HUES48 (cell line): ENCODE measurements around the gene GINS2.

Experiments used
- H3K27ac ChIP-seq: one replicate; pipeline ENCODE4 v1.7.0; 2013; ENCODE audit warnings: low read depth, low read length, inconsistent platforms
- H3K27me3 ChIP-seq: 2 replicates; pipeline ENCODE4 v1.6.1; 2013; ENCODE audit warnings: mild to moderate bottlenecking, low read length; ENCODE audit not compliant: control insufficient read depth, insufficient read depth
- H3K36me3 ChIP-seq: 2 replicates; pipeline ENCODE4 v1.6.1; 2013; ENCODE audit warnings: low read length; ENCODE audit not compliant: control insufficient read depth, insufficient read depth
- H3K4me1 ChIP-seq: 2 replicates; pipeline ENCODE4 v1.6.1; 2013; ENCODE audit warnings: mild to moderate bottlenecking, low read length; ENCODE audit not compliant: control insufficient read depth, insufficient read depth
- H3K4me3 ChIP-seq: 2 replicates; pipeline ENCODE4 v1.5.1; 2013; ENCODE audit warnings: mild to moderate bottlenecking, low read depth, low read length
- H3K9ac ChIP-seq: 2 replicates; pipeline ENCODE4 v1.6.1; 2013; ENCODE audit warnings: mild to moderate bottlenecking, low read depth, low read length, moderate library complexity
- H3K9me3 ChIP-seq: 2 replicates; pipeline ENCODE4 v1.6.1; 2013; ENCODE audit warnings: low read length; ENCODE audit not compliant: control insufficient read depth, insufficient read depth

Gene GINS2

DNA sequence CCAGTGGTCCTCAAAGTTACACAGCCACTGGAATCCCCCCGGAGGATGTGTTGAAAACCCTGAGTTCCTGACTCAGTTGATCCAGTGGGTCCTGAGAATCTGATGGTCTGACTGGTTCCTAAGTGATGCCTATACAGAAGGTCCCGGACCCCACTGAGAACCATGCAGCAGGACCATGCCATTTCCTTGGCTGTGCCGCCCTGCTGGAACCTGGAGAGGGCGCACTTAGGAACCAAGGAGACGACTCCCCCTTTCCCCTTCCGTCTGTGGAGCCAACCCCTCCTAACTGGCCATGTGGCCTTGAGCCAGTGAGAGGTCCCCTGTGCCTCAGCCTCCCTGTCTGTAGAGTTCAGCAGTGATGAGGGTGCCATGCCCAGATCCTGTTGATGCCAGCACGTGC lies 40.1 kb upstream of the GINS2 start:
- Histone ChIP-seq H3K4me1 (peaks cover 8% of the 10 kb centered on the region), H3K9ac (no peak overlapping the region; the same call in 1 of the 2 replicates), H3K4me3 (no peak overlapping the region), H3K9me3 (no peaks in the 10 kb centered on the region), H3K27ac (no peak overlapping the region), H3K27me3 (no peaks in the 10 kb centered on the region), H3K36me3 (no peaks in the 10 kb centered on the region)

GRCh38 chr16:85724936-85725335 lies 36.2 kb upstream of the GINS2 start:
- Histone ChIP-seq H3K4me1 (peaks cover 8% of the 10 kb centered on the region), H3K9ac (no peak overlapping the region), H3K27ac (no peak overlapping the region), H3K27me3 (no peaks in the 10 kb centered on the region), H3K36me3 (no peaks in the 10 kb centered on the region), H3K9me3 (no peaks in the 10 kb centered on the region), H3K4me3 (no peak overlapping the region)

DNA sequence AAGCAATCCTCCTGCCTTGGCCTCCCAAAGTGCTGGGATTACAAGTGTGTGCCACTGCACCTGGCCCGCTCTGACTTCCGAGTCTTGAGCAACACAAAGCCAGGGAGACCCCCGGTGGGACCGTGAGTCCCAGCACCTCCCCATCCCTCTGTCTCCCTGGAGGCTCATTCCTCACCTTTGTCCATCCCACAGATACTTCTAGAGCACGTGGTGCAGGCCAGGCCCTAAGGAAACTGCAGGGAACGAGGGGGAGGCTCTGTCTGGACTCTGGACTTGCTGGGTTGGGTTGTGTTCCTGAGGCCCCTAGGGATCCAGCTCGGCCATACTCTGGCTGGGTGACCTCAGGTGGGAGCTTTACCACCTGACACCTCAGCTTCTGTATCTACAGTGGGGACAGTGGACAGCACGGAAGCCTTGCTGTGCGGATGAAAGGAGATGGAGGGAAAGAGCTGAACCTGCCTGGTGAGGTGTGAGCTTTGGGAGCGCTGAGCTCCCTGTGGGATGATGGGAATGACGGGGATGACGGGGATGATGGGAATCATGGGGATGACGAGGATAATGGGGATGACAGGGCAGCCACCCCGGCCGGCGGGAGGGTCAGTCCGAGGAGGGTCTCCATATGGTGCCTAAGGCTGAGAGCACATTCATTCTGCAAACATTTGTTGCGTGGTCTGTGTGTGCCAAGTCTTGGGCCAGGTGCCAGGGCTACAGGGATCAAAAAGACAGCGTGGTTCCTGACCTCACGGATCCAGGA lies 35.5 kb upstream of the GINS2 start:
- H3K27me3 ChIP-seq: no peaks in the 10 kb centered on the region
- H3K9me3 ChIP-seq: no peaks in the 10 kb centered on the region
- no peak overlapping the region for H3K9ac ChIP-seq
- H3K4me3 ChIP-seq: no peak overlapping the region
- H3K36me3 ChIP-seq: no peaks in the 10 kb centered on the region
- H3K4me1 ChIP-seq: peaks cover 3% of the 10 kb centered on the region; the same call in 1 of the 2 replicates
- H3K27ac ChIP-seq: no peak overlapping the region

DNA sequence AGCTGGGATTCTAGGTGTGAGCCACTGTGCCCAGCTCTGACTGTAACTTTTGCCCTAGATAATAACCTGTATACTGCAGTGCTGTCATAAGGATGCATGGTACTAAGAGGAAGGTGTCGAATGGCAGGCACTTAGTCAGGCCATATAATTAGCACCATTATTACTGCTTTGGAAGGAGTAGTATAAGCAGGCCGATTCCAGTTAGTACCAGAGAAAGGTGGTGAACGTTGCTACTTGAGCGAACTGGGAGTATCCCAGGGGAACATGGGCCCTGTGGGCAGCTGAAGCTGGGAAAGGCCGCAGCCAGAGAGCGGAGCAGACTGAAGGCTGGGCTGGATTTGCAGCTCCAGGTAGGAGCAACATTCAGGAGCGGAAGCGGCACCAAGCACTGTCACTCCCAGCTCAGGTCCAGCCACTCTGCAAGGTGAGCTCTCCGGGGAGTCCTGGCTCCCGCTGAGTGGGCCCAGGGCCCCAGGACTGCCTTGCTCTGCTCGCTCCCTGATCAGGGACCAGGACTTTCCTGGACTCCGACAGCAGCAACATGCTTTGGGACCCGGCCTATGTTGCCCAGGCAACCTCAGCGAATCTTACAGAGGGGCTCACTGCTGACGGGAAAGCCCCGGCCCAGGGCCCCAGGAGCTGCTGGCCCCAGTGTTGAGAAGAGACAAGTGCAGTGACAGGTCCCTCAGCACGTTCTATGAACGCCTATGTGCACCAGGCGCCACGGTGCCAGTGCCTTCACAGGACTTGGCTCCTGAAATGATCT lies 33.6 kb upstream of the GINS2 start:
- no peaks in the 10 kb centered on the region for H3K36me3 ChIP-seq
- H3K9ac ChIP-seq: no peak overlapping the region
- no peak overlapping the region for H3K4me3 ChIP-seq
- H3K9me3 ChIP-seq: no peaks in the 10 kb centered on the region
- H3K27ac ChIP-seq: no peak overlapping the region
- H3K4me1 ChIP-seq: no peaks in the 10 kb centered on the region
- H3K27me3 ChIP-seq: no peaks in the 10 kb centered on the region

GRCh38 chr16:85720302-85720637 lies 31.5 kb upstream of the GINS2 start:
- Histone ChIP-seq H3K4me1 (peaks cover 12% of the 10 kb centered on the region), H3K36me3 (no peaks in the 10 kb centered on the region), H3K4me3 (no peak overlapping the region), H3K27me3 (peaks cover 6% of the 10 kb centered on the region), H3K9ac (no peak overlapping the region), H3K27ac (no peak overlapping the region), H3K9me3 (no peaks in the 10 kb centered on the region)

DNA sequence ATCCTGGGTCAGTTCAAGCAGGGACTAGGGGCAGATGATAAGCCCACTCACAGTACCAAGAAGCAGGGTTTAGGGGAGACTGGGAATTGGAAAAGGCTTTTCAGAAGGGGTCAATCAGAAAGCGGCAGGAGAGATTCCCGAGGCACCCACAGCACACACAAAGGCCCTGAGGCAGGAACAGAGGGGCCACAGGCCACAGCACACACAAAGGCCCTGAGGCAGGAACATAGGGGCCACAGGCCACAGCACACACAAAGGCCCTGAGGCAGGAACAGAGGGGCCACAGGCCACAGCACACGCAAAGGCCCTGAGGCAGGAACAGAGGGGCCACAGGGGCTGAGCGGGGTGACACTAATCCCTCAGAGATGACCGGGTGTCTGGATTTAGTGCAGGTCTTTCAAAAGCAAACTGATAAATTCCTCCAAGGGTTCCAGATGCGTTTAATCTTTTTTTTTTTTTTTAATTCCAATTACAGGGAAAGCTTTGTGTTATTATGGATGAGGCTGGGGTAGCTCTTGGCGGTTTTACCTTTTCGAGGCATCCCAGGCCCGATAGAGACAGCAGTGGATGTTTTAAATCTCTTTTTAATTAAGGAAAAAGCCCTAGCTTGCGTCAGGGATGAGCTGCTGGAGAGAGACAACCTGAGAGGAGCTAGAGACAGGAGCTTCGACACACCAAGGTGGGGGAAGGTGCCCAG lies 31.0 kb upstream of the GINS2 start:
- H3K4me1 ChIP-seq: peaks cover 14% of the 10 kb centered on the region
- H3K9ac ChIP-seq: no peak overlapping the region
- peaks cover 8% of the 10 kb centered on the region for H3K27me3 ChIP-seq
- H3K27ac ChIP-seq: no peak overlapping the region
- H3K36me3 ChIP-seq: no peaks in the 10 kb centered on the region
- no peak overlapping the region for H3K4me3 ChIP-seq
- H3K9me3 ChIP-seq: no peaks in the 10 kb centered on the region

DNA sequence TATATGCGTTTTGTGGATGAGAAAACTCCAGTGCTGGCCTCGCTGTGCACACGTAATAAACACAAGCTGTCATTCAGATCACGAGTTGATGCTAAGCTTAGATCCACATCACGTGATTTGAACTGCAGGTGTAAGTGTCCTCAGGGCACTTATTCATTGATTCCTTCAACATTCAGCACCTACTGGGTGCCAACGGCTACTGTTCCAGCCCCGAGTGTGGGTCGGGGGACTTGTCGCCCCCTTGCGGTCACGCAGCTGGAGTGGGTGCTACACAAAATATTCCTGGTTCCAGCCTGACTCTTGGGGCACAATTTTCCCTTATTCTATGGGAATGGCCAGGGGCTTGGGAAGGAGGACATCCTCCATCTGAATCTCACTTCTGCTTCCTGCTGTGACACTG lies 29.9 kb upstream of the GINS2 start:
- no peaks in the 10 kb centered on the region for H3K9me3 ChIP-seq
- no peak overlapping the region for H3K4me3 ChIP-seq
- H3K4me1 ChIP-seq: peaks cover 14% of the 10 kb centered on the region
- peaks cover 8% of the 10 kb centered on the region for H3K27me3 ChIP-seq
- H3K36me3 ChIP-seq: no peaks in the 10 kb centered on the region
- H3K9ac ChIP-seq: no peak overlapping the region
- H3K27ac ChIP-seq: no peak overlapping the region

DNA sequence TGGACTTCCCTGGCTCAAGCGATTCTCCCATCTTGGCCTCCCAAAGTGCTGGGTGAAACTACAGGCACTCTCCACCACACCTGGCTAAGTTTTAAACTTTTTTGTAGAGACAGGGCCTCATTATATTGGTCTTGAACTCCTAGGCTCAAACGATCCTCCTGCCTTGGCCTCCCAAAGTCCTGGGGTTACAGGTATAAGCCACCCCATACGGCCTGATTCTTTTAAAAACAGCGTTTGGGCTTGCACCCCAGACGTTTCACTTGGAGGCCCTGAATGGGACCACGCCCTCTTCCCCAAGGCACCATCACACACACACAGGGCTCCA lies 29.4 kb upstream of the GINS2 start:
- H3K27me3 ChIP-seq: peaks cover 8% of the 10 kb centered on the region
- no peaks in the 10 kb centered on the region for H3K36me3 ChIP-seq
- no peaks in the 10 kb centered on the region for H3K9me3 ChIP-seq
- peaks cover 14% of the 10 kb centered on the region for H3K4me1 ChIP-seq
- no peak overlapping the region for H3K27ac ChIP-seq
- H3K4me3 ChIP-seq: no peak overlapping the region
- H3K9ac ChIP-seq: no peak overlapping the region

DNA sequence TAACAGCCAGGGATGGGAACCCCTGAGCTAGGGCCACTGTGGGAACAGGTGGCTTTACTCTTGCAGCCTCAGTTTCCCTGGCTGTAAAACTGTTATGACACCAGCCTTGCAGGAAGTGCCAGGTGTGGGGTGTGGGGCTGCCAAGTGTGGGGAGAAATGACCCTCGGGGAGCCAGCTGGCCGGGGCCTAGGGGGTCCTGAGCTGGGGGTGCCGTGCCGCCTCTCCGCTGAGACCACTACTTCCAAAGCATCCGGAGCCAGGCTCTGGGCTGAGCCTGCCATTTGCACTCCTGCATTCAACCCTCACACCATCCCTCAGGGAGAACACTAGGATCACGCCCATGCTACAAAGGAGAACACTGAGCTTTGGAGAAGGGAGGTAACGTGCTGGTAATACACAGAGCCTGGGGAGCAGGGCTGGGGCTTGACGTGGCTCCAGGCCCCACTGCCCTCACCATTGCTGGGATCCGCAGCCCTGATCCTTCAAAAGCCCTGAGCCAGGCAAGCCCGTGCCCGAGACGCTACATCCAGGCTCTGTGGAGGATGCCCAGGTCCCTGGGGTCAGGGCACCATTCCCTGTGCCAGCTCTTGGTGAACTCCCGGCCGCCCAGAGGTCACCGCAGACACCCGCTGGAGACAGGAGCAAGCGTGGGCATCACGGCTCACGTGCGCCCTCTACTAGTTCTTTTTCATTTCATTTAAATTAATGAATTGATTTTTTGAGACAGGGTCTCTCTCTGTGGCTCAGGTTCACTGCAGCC lies 28.8 kb upstream of the GINS2 start:
- Histone ChIP-seq H3K36me3 (no peaks in the 10 kb centered on the region), H3K27me3 (peaks cover 8% of the 10 kb centered on the region), H3K9me3 (no peaks in the 10 kb centered on the region), H3K4me3 (no peak overlapping the region), H3K27ac (no peak overlapping the region), H3K4me1 (peaks cover 14% of the 10 kb centered on the region), H3K9ac (no peak overlapping the region)

DNA sequence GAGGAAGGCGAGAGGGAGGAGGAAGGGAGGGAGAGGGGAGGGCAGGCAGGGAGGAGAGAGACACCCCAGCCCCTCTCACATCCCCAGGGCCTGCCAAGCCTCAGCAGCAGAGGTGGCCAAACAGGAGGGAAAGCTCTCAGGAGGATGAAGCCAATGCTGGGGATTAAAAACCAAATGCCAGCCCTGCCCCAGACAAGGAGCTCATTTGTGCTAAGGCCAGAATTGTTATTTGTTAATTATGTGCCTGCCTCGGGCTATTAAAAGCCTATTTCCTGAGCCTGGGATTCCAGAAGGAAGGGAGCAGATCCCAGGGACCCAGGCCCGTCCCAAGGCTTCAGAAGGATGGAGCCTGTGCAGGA lies 27.9 kb upstream of the GINS2 start:
- no peaks in the 10 kb centered on the region for H3K36me3 ChIP-seq
- H3K4me1 ChIP-seq: peaks cover 14% of the 10 kb centered on the region
- H3K27me3 ChIP-seq: peaks cover 8% of the 10 kb centered on the region
- no peak overlapping the region for H3K27ac ChIP-seq
- no peak overlapping the region for H3K4me3 ChIP-seq
- peaks cover 3% of the 10 kb centered on the region; the same call in 1 of the 2 replicates for H3K9me3 ChIP-seq
- H3K9ac ChIP-seq: no peak overlapping the region
